ENCODE results near the gene CP.

DNA sequence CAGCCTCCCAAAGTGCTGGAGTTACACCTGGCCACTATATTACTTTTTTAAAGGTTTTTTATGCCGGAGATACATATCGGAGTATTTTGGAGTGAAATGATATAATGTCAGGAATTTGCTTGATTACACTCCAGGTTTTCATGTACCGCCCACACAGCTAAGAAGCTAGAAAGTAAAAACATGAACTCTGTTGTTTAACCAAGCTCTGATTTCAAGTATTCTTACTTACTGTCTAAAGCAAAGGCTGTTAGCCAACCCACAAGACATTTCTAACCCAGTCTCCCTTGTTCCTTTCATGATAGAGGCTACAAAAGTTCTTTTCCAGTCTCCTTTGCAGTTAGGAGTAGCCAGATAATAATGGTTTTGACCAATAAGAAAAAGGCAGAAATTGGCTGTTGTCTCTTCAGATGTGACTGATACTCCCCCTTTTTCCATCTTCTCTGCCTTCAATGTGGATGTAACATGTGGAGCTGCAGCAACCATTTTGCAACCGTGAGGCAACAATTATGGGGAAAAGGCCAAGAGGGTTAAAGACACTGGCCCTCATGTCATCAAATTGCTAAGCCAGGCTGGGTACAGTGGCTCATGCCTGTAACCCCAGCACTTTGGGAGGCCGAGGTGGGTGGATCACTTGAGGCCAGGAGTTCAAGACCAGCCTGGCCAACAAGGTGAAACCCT lies 6.1 kb upstream of the CP start:
- TF ChIP-seq CTCF (IDR thresholded peaks at IDR 0.05) (no peak), POLR2AphosphoS5 (IDR thresholded peaks at IDR 0.05) (no peak), POLR2A (IDR thresholded peaks at IDR 0.05) (no peak)
